SK-N-SH (cell line): Measurements from ENCODE around the gene VRTN. TPM values are rescaled to one million over a fixed set of nuclear protein-coding genes. Genes with fewer than 3 reads are reported as not detected.
"Not testable (repeated sequence)": the region's sequence is repeated elsewhere in the genome, so short reads cannot be mapped to it uniquely, and the experiment has no call there.

Source experiments
- CTCF ChIA-PET: fragments of 300-600, 350-600 bp; formaldehyde crosslinking; extraction: SDS; loops from one replicate; lab custom pipeline; 2021; lab: Yijun Ruan, JAX
- POLR2A ChIA-PET: fragments of 350-600 bp; sonication (Branson Sonifier 250); formaldehyde crosslinking; extraction: SDS; loops from one replicate; lab custom pipeline; 2020; ENCODE audit warnings: antibody characterized with exemption, inconsistent platforms; lab: Yijun Ruan, JAX
- DNase-seq: peaks from one replicate; pipeline ENCODE4 v3.0.0; 2012
- H2AFZ ChIP-seq: fragments of 200-600 bp; sonication (generic); 2 replicates; pipeline ENCODE4 v1.8.1; 2016; ENCODE audit warnings: antibody characterized with exemption, mild to moderate bottlenecking, low read depth
- H3F3A ChIP-seq: fragments of 200-600 bp; sonication (generic); replicated peaks from 2 replicates; pipeline ENCODE3; 2016; ENCODE audit warnings: antibody characterized with exemption, mild to moderate bottlenecking; ENCODE audit not compliant: insufficient read depth
- H3K27ac ChIP-seq, 2 experiments: fragments of 200-500 bp in 1 of 2; fragments of 200-600 bp in 1 of 2; sonication (Bioruptor generic) in 1 of 2; sonication (generic), shearing (Covaris generic) in 1 of 2; 2 replicates each; pipeline versions ENCODE4 v1.5.1 to v1.6.1; 2014 to 2016; ENCODE audit warnings: low read depth in 2 of 2, inconsistent platforms in 1 of 2, low read length in 1 of 2, mild to moderate bottlenecking in 1 of 2, mixed read lengths in 1 of 2
- H3K27me3 ChIP-seq: fragments of 200-600 bp; sonication (generic), shearing (Covaris generic); 2 replicates; pipeline ENCODE4 v1.6.1; 2016; ENCODE audit warnings: mixed run types; ENCODE audit not compliant: insufficient read depth
- H3K36me3 ChIP-seq, 2 experiments: fragments of 200-500 bp in 1 of 2; fragments of 200-600 bp in 1 of 2; sonication (Bioruptor generic) in 1 of 2; sonication (generic) in 1 of 2; replicated peaks in 1 of 2; 2 replicates each; pipeline versions ENCODE3 to v1.5.1; 2014 to 2016; ENCODE audit warnings: low read length in 1 of 2, mild to moderate bottlenecking in 1 of 2; ENCODE audit not compliant: insufficient read depth in 2 of 2, control insufficient read depth in 1 of 2
- H3K4me1 ChIP-seq, 2 experiments: fragments of 200-500 bp in 1 of 2; fragments of 200-600 bp in 1 of 2; sonication (Bioruptor generic) in 1 of 2; sonication (generic), shearing (Covaris generic) in 1 of 2; 2 replicates each; pipeline versions ENCODE4 v1.5.1 to v1.6.1; 2014 to 2016; ENCODE audit warnings: low read depth in 1 of 2, low read length in 1 of 2, mixed run types in 1 of 2; ENCODE audit not compliant: insufficient read depth in 2 of 2, control insufficient read depth in 1 of 2
- H3K4me2 ChIP-seq: fragments of 200-600 bp; sonication (generic), shearing (Covaris generic); 2 replicates; pipeline ENCODE4 v1.6.1; 2017; ENCODE audit warnings: mixed run types
- H3K4me3 ChIP-seq, 2 experiments: fragments of 200-500 bp in 1 of 2; fragments of 200-600 bp in 1 of 2; sonication (Bioruptor generic) in 1 of 2; sonication (generic), shearing (Covaris generic) in 1 of 2; 2 replicates each; pipeline versions ENCODE4 v1.5.1 to v1.8.1; 2014 to 2016; ENCODE audit warnings: low read depth in 2 of 2, inconsistent platforms in 1 of 2, low read length in 1 of 2, mild to moderate bottlenecking in 1 of 2, mixed read lengths in 1 of 2, moderate library complexity in 1 of 2
- H3K79me2 ChIP-seq: fragments of 200-600 bp; sonication (generic); 2 replicates; pipeline ENCODE4 v1.8.1; 2017; ENCODE audit warnings: mild to moderate bottlenecking; ENCODE audit not compliant: insufficient read depth
- H3K9ac ChIP-seq: fragments of 200-600 bp; sonication (generic); 2 replicates; pipeline ENCODE4 v1.6.1; 2017; ENCODE audit warnings: mixed run types
- H3K9me2 ChIP-seq: fragments of 200-600 bp; sonication (generic); 2 replicates; pipeline ENCODE4 v1.6.1; 2017; ENCODE audit warnings: mixed run types
- H3K9me3 ChIP-seq: fragments of 200-600 bp; sonication (generic); 2 replicates; pipeline ENCODE4 v1.6.1; 2017; ENCODE audit warnings: mixed run types, mild to moderate bottlenecking, moderate library complexity
- H4K20me1 ChIP-seq: fragments of 200-600 bp; sonication (generic); 2 replicates; pipeline ENCODE4 v1.6.1; 2017; ENCODE audit warnings: mild to moderate bottlenecking, mixed run types; ENCODE audit not compliant: insufficient read depth
- CHD2 ChIP-seq: fragments of 150-350 bp; IDR thresholded peaks from 2 replicates; pipeline ENCODE4 v1.6.1; 2018; ENCODE audit warnings: low read length; ENCODE audit not compliant: partially characterized antibody
- EP300 ChIP-seq, 2 experiments: IDR thresholded peaks; 2 replicates each; pipeline versions ENCODE4 v1.4.0 to v1.6.1; 2012; ENCODE audit warnings: borderline replicate concordance in 1 of 2, low read depth in 1 of 2, low read length in 1 of 2
- FOSL2 ChIP-seq: IDR thresholded peaks from 2 replicates; pipeline ENCODE4 v1.4.0; 2012; ENCODE audit warnings: low read depth, mild to moderate bottlenecking, moderate library complexity, borderline replicate concordance
- FOXM1 ChIP-seq: IDR thresholded peaks from 2 replicates; pipeline ENCODE4 v1.4.0; 2012; ENCODE audit warnings: low read depth, mild to moderate bottlenecking
- GABPA ChIP-seq: IDR thresholded peaks from 2 replicates; pipeline ENCODE4 v1.4.0; 2012; ENCODE audit warnings: low read depth, mild to moderate bottlenecking
- GATA2 ChIP-seq: sonication (generic); formaldehyde crosslinking; IDR thresholded peaks from 2 replicates; pipeline ENCODE4 v1.5.0; 2020; ENCODE audit warnings: mild to moderate bottlenecking, missing genetic modification reagents
- MAX ChIP-seq: IDR thresholded peaks from 2 replicates; pipeline ENCODE4 v1.4.0; 2012; ENCODE audit warnings: low read depth
- MXI1 ChIP-seq: IDR thresholded peaks from 2 replicates; pipeline ENCODE4 v1.6.1; 2012; ENCODE audit warnings: mild to moderate bottlenecking, low read depth, low read length, improper control_type of control experiment
- NFIC ChIP-seq: IDR thresholded peaks from 2 replicates; pipeline ENCODE4 v1.4.0; 2012; ENCODE audit warnings: borderline replicate concordance
- NRF1 ChIP-seq: IDR thresholded peaks from 2 replicates; pipeline ENCODE4 v1.6.1; 2012; ENCODE audit warnings: low read depth, mild to moderate bottlenecking, low read length
- POLR2AphosphoS5 ChIP-seq: IDR thresholded peaks from 2 replicates; pipeline ENCODE4 v1.6.1; 2012; ENCODE audit warnings: low read depth, low read length
- RAD21 ChIP-seq: IDR thresholded peaks from 2 replicates; pipeline ENCODE4 v1.6.1; 2012; ENCODE audit warnings: mild to moderate bottlenecking, low read length
- RCOR1 ChIP-seq: fragments of 150-350 bp; IDR thresholded peaks from 2 replicates; pipeline ENCODE4 v1.6.1; 2017; ENCODE audit warnings: antibody characterized with exemption, low read length
- RFX5 ChIP-seq: IDR thresholded peaks from 2 replicates; pipeline ENCODE4 v1.6.1; 2012; ENCODE audit warnings: mild to moderate bottlenecking, improper control_type of control experiment, low read length
- RXRA ChIP-seq: IDR thresholded peaks from 2 replicates; pipeline ENCODE4 v1.4.0; 2012; ENCODE audit warnings: low read depth, mild to moderate bottlenecking, borderline replicate concordance
- SIN3A ChIP-seq: IDR thresholded peaks from 2 replicates; pipeline ENCODE4 v1.6.1; 2012; ENCODE audit warnings: low read depth, mild to moderate bottlenecking, low read length, moderate library complexity, borderline replicate concordance
- SMC3 ChIP-seq: IDR thresholded peaks from 2 replicates; pipeline ENCODE4 v1.6.1; 2012; ENCODE audit warnings: low read depth, low read length, improper control_type of control experiment
- TCF12 ChIP-seq: IDR thresholded peaks from 2 replicates; pipeline ENCODE4 v1.4.0; 2012
- WGBS: methylation state at CpG from one replicate; pipeline ENCODE4 v1.1.6; 2017; ENCODE audit warnings: low lambda C conversion rate; 5-methylcytosine and 5-hydroxymethylcytosine counted together
- polyA plus RNA-seq, 3 experiments: library from polyadenylated mRNA; depleted of rRNA; stranded (reverse); fragments of >200 nt; gene quantifications; 2 replicates each; pipeline ENCODE4 v1.2.3, GENCODE V29; 2012
- TF ChIP-seq, protein P1 (sequence below): fragments of 150-350 bp; IDR thresholded peaks from 2 replicates; pipeline ENCODE4 v1.6.1; 2017; ENCODE audit warnings: antibody characterized with exemption, low read length, low read depth, borderline replicate concordance
- TF ChIP-seq, protein P2 (sequence below): IDR thresholded peaks from 2 replicates; pipeline ENCODE4 v1.4.0; 2012; ENCODE audit warnings: low read depth, borderline replicate concordance

Gene VRTN
- polyA plus RNA-seq, 1 of the 3 experiments (the other 2 are of a cell fraction): not detected

DNA sequence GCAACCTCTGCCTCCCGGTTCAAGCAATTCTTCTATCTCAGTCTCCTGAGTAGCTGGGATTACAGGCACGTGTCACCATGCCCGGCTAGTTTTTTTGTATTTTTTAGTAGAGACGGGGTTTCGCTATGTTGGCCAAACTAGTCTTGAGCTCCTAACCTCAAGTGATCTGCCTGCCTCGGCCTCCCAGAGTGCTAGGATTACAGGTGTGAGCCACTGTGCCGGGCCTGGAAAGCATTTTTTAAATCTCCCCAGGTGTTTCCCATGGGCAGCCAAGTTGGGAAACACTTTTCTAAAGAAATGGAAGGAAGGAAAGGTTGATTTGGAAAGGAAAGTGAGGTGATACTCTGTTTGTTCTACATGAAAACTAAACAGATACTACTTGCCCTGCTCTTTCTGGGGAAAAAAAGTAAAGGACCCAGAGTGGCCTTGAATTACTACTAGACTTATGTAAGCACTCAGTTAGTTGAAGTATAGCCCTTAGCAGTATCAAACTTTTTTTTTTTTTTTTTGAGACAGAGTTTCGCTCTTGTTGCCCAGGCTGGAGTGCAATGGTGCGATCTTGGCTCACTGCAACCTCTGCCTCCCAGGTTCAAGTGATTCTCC lies 18.2 kb upstream of the VRTN start:
- H3K4me3 ChIP-seq, H3F3A ChIP-seq, H3K27me3 ChIP-seq, H3K27ac ChIP-seq, POLR2A ChIA-PET, H3K9me3 ChIP-seq, H3K4me1 ChIP-seq, H4K20me1 ChIP-seq, H3K9me2 ChIP-seq, H3K4me2 ChIP-seq, H2AFZ ChIP-seq, H3K9ac ChIP-seq, H3K79me2 ChIP-seq, H3K36me3 ChIP-seq, DNase-seq: not testable (repeated sequence)
- CTCF ChIA-PET: interaction anchor here (1.0 to 1.1 kb wide), 2 partner anchors 15 to 149 kb away, joined by 3 read pairs; no protein-coding TSS in a partner anchor
- 71% methylated on average over 9 of the region's 9 CpGs for WGBS

GRCh38 chr14:74333909-74334308 lies 14.4 kb upstream of the VRTN start:
- H3K4me3 ChIP-seq: no peak overlapping the region
- CTCF ChIA-PET: interaction anchor here (2.8 kb wide), 1 partner anchor 9 kb away, joined by 9 read pairs; no protein-coding TSS in a partner anchor
- POLR2A ChIA-PET: no interaction called here
- H3K9me3 ChIP-seq: no peaks in the 10 kb centered on the region
- DNase-seq: no peak
- H4K20me1 ChIP-seq: no peaks in the 10 kb centered on the region
- H3K4me1 ChIP-seq: no peaks in the 10 kb centered on the region
- H2AFZ ChIP-seq: no peak overlapping the region
- no peak overlapping the region for H3K9ac ChIP-seq
- peaks cover 13% of the 10 kb centered on the region; the same call in 1 of the 2 replicates for H3K27me3 ChIP-seq
- WGBS: 65% methylated on average over 4 of the region's 4 CpGs
- no peaks in the 10 kb centered on the region for H3K9me2 ChIP-seq
- no peaks in the 10 kb centered on the region for H3K79me2 ChIP-seq
- H3K4me2 ChIP-seq: no peak overlapping the region
- no peak overlapping the region for H3K27ac ChIP-seq
- no peaks in the 10 kb centered on the region for H3F3A ChIP-seq
- TF ChIP-seq RXRA: no peak
- no peak for TF ChIP-seq SMC3
- no peak for TF ChIP-seq TCF12
- TF ChIP-seq SIN3A: no peak
- TF ChIP-seq MAX: no peak
- no peak for TF ChIP-seq EP300 (IDR thresholded peaks at IDR 0.05; ENCODE audit: borderline replicate concordance in 1 of 2, low read depth in 1 of 2, low read length in 1 of 2)
- no peak for TF ChIP-seq RAD21
- no peak for TF ChIP-seq NRF1
- TF ChIP-seq MXI1: no peak
- no peak for TF ChIP-seq GABPA
- TF ChIP-seq, protein P1, sequence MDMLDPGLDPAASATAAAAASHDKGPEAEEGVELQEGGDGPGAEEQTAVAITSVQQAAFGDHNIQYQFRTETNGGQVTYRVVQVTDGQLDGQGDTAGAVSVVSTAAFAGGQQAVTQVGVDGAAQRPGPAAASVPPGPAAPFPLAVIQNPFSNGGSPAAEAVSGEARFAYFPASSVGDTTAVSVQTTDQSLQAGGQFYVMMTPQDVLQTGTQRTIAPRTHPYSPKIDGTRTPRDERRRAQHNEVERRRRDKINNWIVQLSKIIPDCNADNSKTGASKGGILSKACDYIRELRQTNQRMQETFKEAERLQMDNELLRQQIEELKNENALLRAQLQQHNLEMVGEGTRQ: no peak
- TF ChIP-seq NFIC: no peak
- TF ChIP-seq FOXM1: no peak
- no peak for TF ChIP-seq GATA2
- TF ChIP-seq CHD2: no peak
- TF ChIP-seq, protein P2, sequence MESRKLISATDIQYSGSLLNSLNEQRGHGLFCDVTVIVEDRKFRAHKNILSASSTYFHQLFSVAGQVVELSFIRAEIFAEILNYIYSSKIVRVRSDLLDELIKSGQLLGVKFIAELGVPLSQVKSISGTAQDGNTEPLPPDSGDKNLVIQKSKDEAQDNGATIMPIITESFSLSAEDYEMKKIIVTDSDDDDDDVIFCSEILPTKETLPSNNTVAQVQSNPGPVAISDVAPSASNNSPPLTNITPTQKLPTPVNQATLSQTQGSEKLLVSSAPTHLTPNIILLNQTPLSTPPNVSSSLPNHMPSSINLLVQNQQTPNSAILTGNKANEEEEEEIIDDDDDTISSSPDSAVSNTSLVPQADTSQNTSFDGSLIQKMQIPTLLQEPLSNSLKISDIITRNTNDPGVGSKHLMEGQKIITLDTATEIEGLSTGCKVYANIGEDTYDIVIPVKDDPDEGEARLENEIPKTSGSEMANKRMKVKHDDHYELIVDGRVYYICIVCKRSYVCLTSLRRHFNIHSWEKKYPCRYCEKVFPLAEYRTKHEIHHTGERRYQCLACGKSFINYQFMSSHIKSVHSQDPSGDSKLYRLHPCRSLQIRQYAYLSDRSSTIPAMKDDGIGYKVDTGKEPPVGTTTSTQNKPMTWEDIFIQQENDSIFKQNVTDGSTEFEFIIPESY: no peak
- TF ChIP-seq POLR2AphosphoS5: no peak
- no peak for TF ChIP-seq RFX5
- no peak for TF ChIP-seq RCOR1
- no peak for TF ChIP-seq FOSL2
- H3K36me3 ChIP-seq: no peaks in the 10 kb centered on the region
